ENCODE data around the gene CBLN4. TPM values are rescaled to one million over a fixed set of nuclear protein-coding genes. Genes with fewer than 3 reads are reported as not detected.

Gene CBLN4
- total RNA-seq, 1 experiment from 2014 or later, result not detected

GRCh38 chr20:56018716-56019115 lies 13.4 kb upstream of the CBLN4 start:
- DNase-seq (ENCODE audit: low read depth, low spot score) (no peak), ATAC-seq (no peak)
- RAD21 ChIA-PET (ENCODE audit: low non-redundant PET in 1 of 2, low total read pairs in 2 of 2, uncharacterized antibody in 2 of 2, unreplicated experiment in 2 of 2), result no interaction called here
- no peak overlapping the region for H3K9ac ChIP-seq (ENCODE audit: low read length)
- H3K4me3 ChIP-seq (replicated peaks in 1 of 2; ENCODE audit: low read depth in 1 of 2, low read length in 2 of 2), result no peak overlapping the region
- H3K36me3 ChIP-seq (ENCODE audit: control insufficient read depth in 1 of 2, insufficient read depth in 2 of 2, low read length in 2 of 2), result no peaks in the 10 kb centered on the region
- H4K20me1 ChIP-seq (ENCODE audit: insufficient read depth), result no peaks in the 10 kb centered on the region
- CTCF ChIA-PET, result no interaction called here
- no peak for TF ChIP-seq POLR2A (IDR thresholded peaks at IDR 0.05; ENCODE audit: borderline replicate concordance, extremely low read depth, insufficient read depth, insufficient read length)
- TF ChIP-seq YY1 (IDR thresholded peaks at IDR 0.05; ENCODE audit: extremely low read depth, insufficient replicate concordance, low read depth, low read length), result no peak
- no peak for TF ChIP-seq RAD21 (IDR thresholded peaks at IDR 0.05; ENCODE audit: low read depth)
- no peaks in the 10 kb centered on the region for H3K27me3 ChIP-seq (ENCODE audit: insufficient read depth, low read length)
- no peak overlapping the region for H3K27ac ChIP-seq (ENCODE audit: low read depth, low read length)
- H3K4me1 ChIP-seq (ENCODE audit: control insufficient read depth in 1 of 2, insufficient read depth in 2 of 2, low read length in 2 of 2), result no peaks in the 10 kb centered on the region
- no peak overlapping the region for H3K4me2 ChIP-seq (ENCODE audit: low read length)
- no peak overlapping the region for H2AFZ ChIP-seq (ENCODE audit: low read depth, low read length, poor library complexity, severe bottlenecking)
- intact Hi-C loops (cut with micrococcal nuclease), result no loop called here
- BruUV-seq (replicated peaks), result no TSS peak
- peaks cover 8 to 31% of the 10 kb centered on the region in 2 experiments; a peak in 2 of 4 replicates for H3K9me3 ChIP-seq (ENCODE audit: control insufficient read depth in 1 of 2, insufficient read depth in 1 of 2, low read depth in 1 of 2, low read length in 2 of 2)
- POLR2A ChIA-PET, result no interaction called here
- H3K9me2 ChIP-seq (ENCODE audit: insufficient read depth), result no peaks in the 10 kb centered on the region
- H3K79me2 ChIP-seq (ENCODE audit: insufficient read depth, low read length), result no peaks in the 10 kb centered on the region

DNA sequence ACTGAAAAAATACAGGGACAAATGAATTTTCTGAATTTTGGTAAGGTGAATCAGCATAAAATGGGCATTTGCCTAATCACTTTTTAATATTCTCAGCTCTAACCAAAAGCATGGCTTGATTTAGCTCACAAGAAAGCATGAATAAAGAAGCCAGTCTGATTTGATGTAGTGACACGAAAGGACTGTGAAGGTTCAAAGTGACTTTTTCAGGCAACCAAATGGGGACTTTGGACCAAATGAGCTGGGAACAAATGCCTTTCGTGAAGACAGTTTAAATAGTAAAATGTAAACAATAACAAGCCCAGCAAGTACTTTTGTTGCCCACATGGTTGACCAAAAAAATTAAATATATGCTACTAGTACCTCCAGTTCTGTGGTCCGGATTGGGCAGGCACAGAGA lies 12.9 kb upstream of the CBLN4 start:
- Histone ChIP-seq H3K27me3 (ENCODE audit: insufficient read depth, low read length) (no peaks in the 10 kb centered on the region), H3K36me3 (ENCODE audit: control insufficient read depth in 1 of 2, insufficient read depth in 2 of 2, low read length in 2 of 2) (no peaks in the 10 kb centered on the region), H3K27ac (ENCODE audit: low read depth, low read length) (no peak overlapping the region), H3K4me2 (ENCODE audit: low read length) (no peak overlapping the region), H2AFZ (ENCODE audit: low read depth, low read length, poor library complexity, severe bottlenecking) (no peak overlapping the region), H3K9me3 (ENCODE audit: control insufficient read depth in 1 of 2, insufficient read depth in 1 of 2, low read depth in 1 of 2, low read length in 2 of 2) (peaks cover 8 to 31% of the 10 kb centered on the region in 2 experiments; a peak in 2 of 4 replicates), H3K79me2 (ENCODE audit: insufficient read depth, low read length) (no peaks in the 10 kb centered on the region), H3K9ac (ENCODE audit: low read length) (no peak overlapping the region), H3K4me3 (replicated peaks in 1 of 2; ENCODE audit: low read depth in 1 of 2, low read length in 2 of 2) (no peak overlapping the region), H4K20me1 (ENCODE audit: insufficient read depth) (no peaks in the 10 kb centered on the region), H3K9me2 (ENCODE audit: insufficient read depth) (no peaks in the 10 kb centered on the region), H3K4me1 (ENCODE audit: control insufficient read depth in 1 of 2, insufficient read depth in 2 of 2, low read length in 2 of 2) (no peaks in the 10 kb centered on the region)
- DNase-seq (ENCODE audit: low read depth, low spot score), result no peak
- ChIA-PET CTCF (no interaction called here), POLR2A (no interaction called here), RAD21 (ENCODE audit: low non-redundant PET in 1 of 2, low total read pairs in 2 of 2, uncharacterized antibody in 2 of 2, unreplicated experiment in 2 of 2) (no interaction called here)
- no peak for ATAC-seq
- intact Hi-C loops (cut with micrococcal nuclease), result no loop called here
- no TSS peak for BruUV-seq (replicated peaks)
- TF ChIP-seq, protein P1, sequence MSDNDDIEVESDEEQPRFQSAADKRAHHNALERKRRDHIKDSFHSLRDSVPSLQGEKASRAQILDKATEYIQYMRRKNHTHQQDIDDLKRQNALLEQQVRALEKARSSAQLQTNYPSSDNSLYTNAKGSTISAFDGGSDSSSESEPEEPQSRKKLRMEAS (IDR thresholded peaks at IDR 0.05), result no peak
- TF ChIP-seq FOSL1 (IDR thresholded peaks at IDR 0.05; ENCODE audit: low read depth), result no peak
- TF ChIP-seq ZBTB33 (IDR thresholded peaks at IDR 0.05; ENCODE audit: extremely low read depth, insufficient replicate concordance, low read length), result no peak
- TF ChIP-seq SRF (IDR thresholded peaks at IDR 0.05; ENCODE audit: low read depth), result no peak
- no peak for TF ChIP-seq RAD21 (IDR thresholded peaks at IDR 0.05; ENCODE audit: low read depth)
- TF ChIP-seq CBX3 (IDR thresholded peaks at IDR 0.05; ENCODE audit: low read depth), result no peak
- TF ChIP-seq ATF3 (IDR thresholded peaks at IDR 0.05), result no peak
- no peak for TF ChIP-seq SIN3A (IDR thresholded peaks at IDR 0.05; ENCODE audit: low read depth)
- TF ChIP-seq TCF7L2 (IDR thresholded peaks at IDR 0.05; ENCODE audit: borderline replicate concordance, extremely low read depth, insufficient read depth, insufficient read length), result no peak
- TF ChIP-seq ELF1 (IDR thresholded peaks at IDR 0.05; ENCODE audit: borderline replicate concordance, low read depth), result no peak
- TF ChIP-seq CEBPB (IDR thresholded peaks at IDR 0.05; ENCODE audit: low read depth), result no peak
- no peak for TF ChIP-seq REST (IDR thresholded peaks at IDR 0.05; ENCODE audit: low read depth)
- TF ChIP-seq POLR2A (IDR thresholded peaks at IDR 0.05; ENCODE audit: borderline replicate concordance, extremely low read depth, insufficient read depth, insufficient read length), result no peak
- no peak for TF ChIP-seq ZFX (IDR thresholded peaks at IDR 0.05)
- no peak for TF ChIP-seq POLR2AphosphoS5 (IDR thresholded peaks at IDR 0.05; ENCODE audit: low read depth, low read length)
- no peak for TF ChIP-seq YY1 (IDR thresholded peaks at IDR 0.05; ENCODE audit: extremely low read depth, insufficient replicate concordance, low read depth, low read length)

Measured in HCT116 (cell line).